ENCODE data around the gene SLC27A2. TPM values are rescaled to one million over a fixed set of nuclear protein-coding genes. Genes with fewer than 3 reads are reported as not detected.
A peak's percentile ranks its signal among the peaks of the same experiment; 100 is the strongest.
"Not testable (repeated sequence)": the region's sequence is repeated elsewhere in the genome, so short reads cannot be mapped to it uniquely, and the experiment has no call there.

SLC27A2 gene
- under 0.01 and 0.66 TPM in 2 replicates for total RNA-seq
- polyA plus RNA-seq: 0.23 and 0.49 TPM in 2 replicates
- polyA plus RNA-seq (2012): 0.23 and 0.35 TPM in 2 replicates
- not detected in 2 replicates for polyA minus RNA-seq (ENCODE audit: low replicate concordance)

- DNase-seq (ENCODE audit: low read depth in 2 of 2): peak in 1 of 2 donors; percentile 3
- no peak within 1 kb of the TSS for H3K9ac ChIP-seq (ENCODE audit: insufficient read depth, low read length)
- peaks cover 15% of the 10 kb centered on the region for H3K27me3 ChIP-seq (ENCODE audit: control insufficient read depth, insufficient read depth, low read length)
- H3K36me3 ChIP-seq (ENCODE audit: control insufficient read depth, insufficient read depth, low read length): no peaks in the 10 kb centered on the region
- H3K4me3 ChIP-seq (replicated peaks in 1 of 4; ENCODE audit: control extremely low read depth in 1 of 4, insufficient read depth in 1 of 4, low read depth in 3 of 4, low read length in 4 of 4): peak within 1 kb of the TSS; percentile 45 to 51 (median 47)
- H3K4me1 ChIP-seq (ENCODE audit: control insufficient read depth, extremely low read depth, insufficient read depth, low read length): no peaks in the 10 kb centered on the region
- H3K79me2 ChIP-seq (ENCODE audit: control insufficient read depth, insufficient read depth, low read length): no peaks in the 10 kb centered on the region
- no peak within 1 kb of the TSS for H3K27ac ChIP-seq (ENCODE audit: insufficient read depth, low read length)
- H3K9me3 ChIP-seq (ENCODE audit: control insufficient read depth, insufficient read depth, low read depth, low read length): no peaks in the 10 kb centered on the region
- H2AFZ ChIP-seq (ENCODE audit: low read length): peak within 1 kb of the TSS; percentile 61
- TF ChIP-seq EZH2 (IDR thresholded peaks at IDR 0.05; ENCODE audit: low read length, missing control alignments) (no peak), CTCF (conservative IDR thresholded peaks at IDR 0.05 in 1 of 2, IDR thresholded peaks at IDR 0.05 in 1 of 2; ENCODE audit: low read depth in 1 of 2, low read length in 2 of 2) (peak; percentile 9 to 37)
- H3K4me2 ChIP-seq (ENCODE audit: extremely low read depth, insufficient read depth, low read length): peak within 1 kb of the TSS; percentile 86
- no peaks in the 10 kb centered on the region for H4K20me1 ChIP-seq (ENCODE audit: control insufficient read depth, extremely low read depth, insufficient read depth, low read length)
These were observed at the start of gene SLC27A2 for GRCh38 chr15:50181969-50182218. SLC27A2 (plus strand) TSS chr15:50182196; CDS start chr15:50182428, 232 bp downstream.

GRCh38 chr15:50132251-50132984, 49.6 kb upstream of the SLC27A2 start:
- not testable (repeated sequence) for H3K27ac ChIP-seq (ENCODE audit: insufficient read depth, low read length); H3K9ac ChIP-seq (ENCODE audit: insufficient read depth, low read length); DNase-seq (ENCODE audit: low read depth in 2 of 2); H3K79me2 ChIP-seq (ENCODE audit: control insufficient read depth, insufficient read depth, low read length); H3K4me3 ChIP-seq (replicated peaks in 1 of 4; ENCODE audit: control extremely low read depth in 1 of 4, insufficient read depth in 1 of 4, low read depth in 3 of 4, low read length in 4 of 4); H4K20me1 ChIP-seq (ENCODE audit: control insufficient read depth, extremely low read depth, insufficient read depth, low read length); H3K4me1 ChIP-seq (ENCODE audit: control insufficient read depth, extremely low read depth, insufficient read depth, low read length); H3K36me3 ChIP-seq (ENCODE audit: control insufficient read depth, insufficient read depth, low read length); H3K27me3 ChIP-seq (ENCODE audit: control insufficient read depth, insufficient read depth, low read length); H3K9me3 ChIP-seq (ENCODE audit: control insufficient read depth, insufficient read depth, low read depth, low read length); H3K4me2 ChIP-seq (ENCODE audit: extremely low read depth, insufficient read depth, low read length); H2AFZ ChIP-seq (ENCODE audit: low read length)

- Histone ChIP-seq H4K20me1 (ENCODE audit: control insufficient read depth, extremely low read depth, insufficient read depth, low read length) (no peaks in the 10 kb centered on the region), H2AFZ (ENCODE audit: low read length) (no peak overlapping the region), H3K4me2 (ENCODE audit: extremely low read depth, insufficient read depth, low read length) (no peak overlapping the region), H3K4me1 (ENCODE audit: control insufficient read depth, extremely low read depth, insufficient read depth, low read length) (peaks cover 13% of the 10 kb centered on the region), H3K9me3 (ENCODE audit: control insufficient read depth, insufficient read depth, low read depth, low read length) (no peaks in the 10 kb centered on the region), H3K27ac (ENCODE audit: insufficient read depth, low read length) (peak overlapping the region; percentile 87), H3K4me3 (replicated peaks in 1 of 4; ENCODE audit: control extremely low read depth in 1 of 4, insufficient read depth in 1 of 4, low read depth in 3 of 4, low read length in 4 of 4) (no peak overlapping the region), H3K36me3 (ENCODE audit: control insufficient read depth, insufficient read depth, low read length) (no peaks in the 10 kb centered on the region), H3K27me3 (ENCODE audit: control insufficient read depth, insufficient read depth, low read length) (no peaks in the 10 kb centered on the region), H3K9ac (ENCODE audit: insufficient read depth, low read length) (no peak overlapping the region), H3K79me2 (ENCODE audit: control insufficient read depth, insufficient read depth, low read length) (no peaks in the 10 kb centered on the region)
- DNase-seq (ENCODE audit: low read depth in 2 of 2): peak; percentile 93 to 95
- TF ChIP-seq EZH2 (IDR thresholded peaks at IDR 0.05; ENCODE audit: low read length, missing control alignments) (no peak), CTCF (conservative IDR thresholded peaks at IDR 0.05 in 1 of 2, IDR thresholded peaks at IDR 0.05 in 1 of 2; ENCODE audit: low read depth in 1 of 2, low read length in 2 of 2) (no peak)
These were observed 47.4 kb upstream of the SLC27A2 start for GRCh38 chr15:50134524-50135024.
